ENCODE results near the gene ZC3H8.

Gene ZC3H8

DNA sequence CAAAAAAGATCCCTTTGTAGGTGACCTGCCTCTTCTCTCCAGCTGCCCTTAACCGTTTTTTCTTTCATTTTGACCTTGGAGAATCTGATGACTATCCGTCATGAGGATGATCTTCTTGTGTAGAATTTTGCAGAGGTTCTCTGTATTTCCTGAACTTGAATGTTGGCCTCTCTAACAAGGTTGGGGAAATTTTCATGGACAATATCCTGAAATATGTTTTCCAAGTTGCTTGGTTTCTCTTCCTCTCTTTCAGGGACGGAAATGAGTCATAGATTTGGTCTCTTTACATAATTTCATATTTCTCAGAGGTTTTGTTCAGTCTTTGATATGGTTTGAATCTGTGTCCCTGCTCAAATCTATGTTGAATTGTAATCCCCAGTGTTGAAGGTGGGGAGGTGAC lies 34.0 kb downstream of the ZC3H8 start:
- no peak overlapping the region for H3K4me2 ChIP-seq (ENCODE audit: low read length)
- no peaks in the 10 kb centered on the region for H3K4me1 ChIP-seq (ENCODE audit: control insufficient read depth, low read length)
- H3K36me3 ChIP-seq (ENCODE audit: control insufficient read depth, low read length), result peaks cover 72% of the 10 kb centered on the region
- 0 out of 2 replicates have a peak, but pooled peaks cover 3% of the 10 kb centered on the region for H3F3A ChIP-seq (ENCODE audit: control insufficient read depth, insufficient read depth)
- H3K4me3 ChIP-seq (ENCODE audit: low read length), result no peak overlapping the region
- no peak overlapping the region for H3K27ac ChIP-seq (ENCODE audit: low read depth, low read length)
- H3K9me3 ChIP-seq (ENCODE audit: control insufficient read depth, insufficient read depth, low read length), result 0 out of 2 replicates have a peak, but pooled peaks cover 6% of the 10 kb centered on the region
- no peaks in the 10 kb centered on the region for H3K27me3 ChIP-seq (ENCODE audit: control insufficient read depth, low read length)
- TF ChIP-seq EZH2phosphoT487 (IDR thresholded peaks at IDR 0.05; ENCODE audit: borderline replicate concordance, low read length) (no peak), CTCF (IDR thresholded peaks at IDR 0.05; ENCODE audit: low read depth, low read length, poor library complexity, severe bottlenecking) (no peak)
- no peaks in the 10 kb centered on the region for H4K20me1 ChIP-seq (ENCODE audit: control insufficient read depth, insufficient read depth, low read depth, low read length)
- no peaks in the 10 kb centered on the region for H3K9me2 ChIP-seq (replicated peaks; ENCODE audit: control insufficient read depth, low read length)
- no peaks in the 10 kb centered on the region for H3K79me2 ChIP-seq (ENCODE audit: control insufficient read depth, low read length)

DNA sequence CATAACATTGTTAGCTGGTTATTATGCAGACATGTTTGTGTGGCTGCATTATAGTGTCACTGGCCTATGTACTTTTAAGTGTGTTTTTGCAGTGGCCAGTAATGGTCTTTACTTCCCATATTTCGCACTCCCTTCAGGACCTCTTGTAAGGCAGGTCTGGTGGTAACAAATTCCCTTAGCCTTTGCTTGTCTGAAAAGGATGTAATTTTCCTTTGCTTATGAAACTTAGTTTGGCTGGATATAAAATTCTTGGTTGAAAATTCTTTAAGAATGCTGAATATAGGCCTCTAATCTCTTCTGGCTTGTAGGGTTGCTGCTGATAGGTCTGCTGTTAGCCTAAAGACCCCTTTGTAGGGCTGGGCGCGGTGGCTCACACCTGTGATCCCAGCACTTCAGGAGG lies 34.7 kb downstream of the ZC3H8 start:
- no peaks in the 10 kb centered on the region for H4K20me1 ChIP-seq (ENCODE audit: control insufficient read depth, insufficient read depth, low read depth, low read length)
- no peak overlapping the region for H3K27ac ChIP-seq (ENCODE audit: low read depth, low read length)
- H3K36me3 ChIP-seq (ENCODE audit: control insufficient read depth, low read length), result peaks cover 75% of the 10 kb centered on the region
- no peak overlapping the region for H3K4me2 ChIP-seq (ENCODE audit: low read length)
- no peaks in the 10 kb centered on the region for H3K27me3 ChIP-seq (ENCODE audit: control insufficient read depth, low read length)
- H3K9me2 ChIP-seq (replicated peaks; ENCODE audit: control insufficient read depth, low read length), result no peaks in the 10 kb centered on the region
- no peaks in the 10 kb centered on the region for H3K4me1 ChIP-seq (ENCODE audit: control insufficient read depth, low read length)
- 0 out of 2 replicates have a peak, but pooled peaks cover 3% of the 10 kb centered on the region for H3F3A ChIP-seq (ENCODE audit: control insufficient read depth, insufficient read depth)
- H3K9me3 ChIP-seq (ENCODE audit: control insufficient read depth, insufficient read depth, low read length), result 0 out of 2 replicates have a peak, but pooled peaks cover 6% of the 10 kb centered on the region
- H3K4me3 ChIP-seq (ENCODE audit: low read length), result no peak overlapping the region
- no peaks in the 10 kb centered on the region for H3K79me2 ChIP-seq (ENCODE audit: control insufficient read depth, low read length)
- TF ChIP-seq CTCF (IDR thresholded peaks at IDR 0.05; ENCODE audit: low read depth, low read length, poor library complexity, severe bottlenecking) (no peak), EZH2phosphoT487 (IDR thresholded peaks at IDR 0.05; ENCODE audit: borderline replicate concordance, low read length) (no peak)

- no peak overlapping the region for H3K4me2 ChIP-seq (ENCODE audit: low read length)
- H3K4me3 ChIP-seq (ENCODE audit: low read length), result no peak overlapping the region
- H3K9me3 ChIP-seq (ENCODE audit: control insufficient read depth, insufficient read depth, low read length), result 0 out of 2 replicates have a peak, but pooled peaks cover 6% of the 10 kb centered on the region
- no peaks in the 10 kb centered on the region for H3K79me2 ChIP-seq (ENCODE audit: control insufficient read depth, low read length)
- H4K20me1 ChIP-seq (ENCODE audit: control insufficient read depth, insufficient read depth, low read depth, low read length), result no peaks in the 10 kb centered on the region
- TF ChIP-seq EZH2phosphoT487 (IDR thresholded peaks at IDR 0.05; ENCODE audit: borderline replicate concordance, low read length) (no peak), CTCF (IDR thresholded peaks at IDR 0.05; ENCODE audit: low read depth, low read length, poor library complexity, severe bottlenecking) (no peak)
- H3K9me2 ChIP-seq (replicated peaks; ENCODE audit: control insufficient read depth, low read length), result no peaks in the 10 kb centered on the region
- peaks cover 71% of the 10 kb centered on the region for H3K36me3 ChIP-seq (ENCODE audit: control insufficient read depth, low read length)
- no peaks in the 10 kb centered on the region for H3K4me1 ChIP-seq (ENCODE audit: control insufficient read depth, low read length)
- 0 out of 2 replicates have a peak, but pooled peaks cover 3% of the 10 kb centered on the region for H3F3A ChIP-seq (ENCODE audit: control insufficient read depth, insufficient read depth)
- H3K27ac ChIP-seq (ENCODE audit: low read depth, low read length), result no peak overlapping the region
- no peaks in the 10 kb centered on the region for H3K27me3 ChIP-seq (ENCODE audit: control insufficient read depth, low read length)
These were observed 37.0 kb downstream of the ZC3H8 start for GRCh38 chr2:112217854-112218253.
